ENCODE data around the gene CTBP2.

CTBP2 gene

DNA sequence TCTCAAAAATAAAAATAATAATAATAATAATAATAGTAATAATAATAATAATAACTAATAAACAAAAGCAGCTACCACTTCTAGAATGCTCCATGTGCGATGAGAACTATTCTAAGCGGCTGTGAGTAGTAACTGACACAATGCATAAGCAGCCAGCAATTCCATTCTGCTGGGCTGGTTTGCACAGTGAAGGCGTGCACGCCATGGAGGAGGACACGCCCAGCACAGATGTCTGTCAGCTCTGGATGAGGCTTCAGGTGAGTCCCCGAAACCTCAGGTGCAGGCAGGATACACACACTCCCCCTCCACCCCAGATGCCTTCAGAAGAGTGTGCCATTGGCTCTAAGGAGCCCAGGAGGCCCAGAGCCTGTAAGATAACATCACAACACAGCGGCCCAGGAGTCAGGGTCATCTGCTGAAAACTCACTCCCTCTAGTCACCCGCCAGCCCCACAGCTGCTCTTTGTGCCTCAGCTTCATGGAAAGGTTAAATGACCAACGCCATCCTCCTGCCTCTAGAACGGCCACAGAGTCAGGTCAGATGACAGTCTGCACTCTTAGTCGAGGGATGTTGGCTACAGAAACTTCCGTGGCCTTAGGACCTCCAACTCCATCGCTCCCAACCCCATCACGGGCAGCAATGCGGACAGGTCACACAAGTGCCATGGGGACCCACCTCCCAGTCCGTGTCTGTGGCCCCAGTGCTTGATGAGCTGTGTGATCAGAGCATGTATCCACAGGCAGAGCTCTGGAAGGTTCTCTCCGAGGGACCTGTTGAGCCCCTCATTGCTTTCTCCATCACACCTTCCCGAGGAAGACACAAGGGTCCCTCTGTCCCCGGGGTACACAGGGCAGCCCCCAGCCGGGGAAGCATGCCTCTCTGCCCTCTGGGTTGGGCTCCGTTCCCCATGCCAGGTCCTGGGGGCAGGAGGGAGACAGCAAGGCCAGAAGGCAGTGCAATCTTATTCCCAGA, 103.9 kb downstream of the CTBP2 start:
- no peak for TF ChIP-seq EZH2phosphoT487 (IDR thresholded peaks at IDR 0.05; ENCODE audit: borderline replicate concordance, low read length)
- TF ChIP-seq, protein P1, sequence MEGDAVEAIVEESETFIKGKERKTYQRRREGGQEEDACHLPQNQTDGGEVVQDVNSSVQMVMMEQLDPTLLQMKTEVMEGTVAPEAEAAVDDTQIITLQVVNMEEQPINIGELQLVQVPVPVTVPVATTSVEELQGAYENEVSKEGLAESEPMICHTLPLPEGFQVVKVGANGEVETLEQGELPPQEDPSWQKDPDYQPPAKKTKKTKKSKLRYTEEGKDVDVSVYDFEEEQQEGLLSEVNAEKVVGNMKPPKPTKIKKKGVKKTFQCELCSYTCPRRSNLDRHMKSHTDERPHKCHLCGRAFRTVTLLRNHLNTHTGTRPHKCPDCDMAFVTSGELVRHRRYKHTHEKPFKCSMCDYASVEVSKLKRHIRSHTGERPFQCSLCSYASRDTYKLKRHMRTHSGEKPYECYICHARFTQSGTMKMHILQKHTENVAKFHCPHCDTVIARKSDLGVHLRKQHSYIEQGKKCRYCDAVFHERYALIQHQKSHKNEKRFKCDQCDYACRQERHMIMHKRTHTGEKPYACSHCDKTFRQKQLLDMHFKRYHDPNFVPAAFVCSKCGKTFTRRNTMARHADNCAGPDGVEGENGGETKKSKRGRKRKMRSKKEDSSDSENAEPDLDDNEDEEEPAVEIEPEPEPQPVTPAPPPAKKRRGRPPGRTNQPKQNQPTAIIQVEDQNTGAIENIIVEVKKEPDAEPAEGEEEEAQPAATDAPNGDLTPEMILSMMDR (IDR thresholded peaks at IDR 0.05; ENCODE audit: low read depth, low read length, poor library complexity, severe bottlenecking): no peak
- H3K27me3 ChIP-seq (ENCODE audit: control insufficient read depth, low read length): no peaks in the 10 kb centered on the region
- peaks cover 6% of the 10 kb centered on the region; the same call in 1 of the 2 replicates for H4K20me1 ChIP-seq (ENCODE audit: control insufficient read depth, insufficient read depth, low read depth, low read length)
- H3K9me2 ChIP-seq (replicated peaks; ENCODE audit: control insufficient read depth, low read length): no peaks in the 10 kb centered on the region
- no peak overlapping the region for H3K4me3 ChIP-seq (ENCODE audit: low read length)
- H3K4me1 ChIP-seq (ENCODE audit: control insufficient read depth, low read length): peaks cover 40% of the 10 kb centered on the region
- peaks cover 11% of the 10 kb centered on the region; the same call in 1 of the 2 replicates for H3K79me2 ChIP-seq (ENCODE audit: control insufficient read depth, low read length)
- no peaks in the 10 kb centered on the region for H3K9me3 ChIP-seq (ENCODE audit: control insufficient read depth, insufficient read depth, low read length)
- H3K36me3 ChIP-seq (ENCODE audit: control insufficient read depth, low read length): no peaks in the 10 kb centered on the region
- 0 out of 2 replicates have a peak overlapping the region, but pooled peaks have one; percentile 41 for H3K4me2 ChIP-seq (ENCODE audit: low read length)
- H3F3A ChIP-seq (ENCODE audit: control insufficient read depth, insufficient read depth): no peaks in the 10 kb centered on the region
- no peak overlapping the region for H3K27ac ChIP-seq (ENCODE audit: low read depth, low read length)

DNA sequence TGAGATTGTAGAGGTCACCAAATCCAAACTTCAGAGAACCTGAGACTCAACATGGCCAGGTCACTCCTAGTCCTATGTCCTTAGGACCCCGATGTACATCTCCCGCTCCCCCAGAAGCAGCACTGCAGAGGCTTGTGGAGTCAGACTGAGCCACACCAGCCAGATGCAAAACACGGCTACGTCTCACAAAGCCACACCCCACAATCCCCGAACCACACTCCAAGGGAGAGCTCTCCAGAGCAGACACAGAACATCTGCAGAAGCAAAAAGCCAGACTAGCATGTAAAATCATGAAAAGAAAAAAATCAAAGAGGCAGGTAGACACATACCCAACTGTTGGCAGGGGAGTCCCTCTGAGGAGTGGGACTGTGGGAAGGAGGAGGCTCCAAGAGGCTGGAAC, 104.9 kb downstream of the CTBP2 start:
- peaks cover under 1% of the 10 kb centered on the region; the same call in 1 of the 2 replicates for H3K79me2 ChIP-seq (ENCODE audit: control insufficient read depth, low read length)
- peaks cover 34% of the 10 kb centered on the region for H3K4me1 ChIP-seq (ENCODE audit: control insufficient read depth, low read length)
- TF ChIP-seq, protein P1 (IDR thresholded peaks at IDR 0.05; ENCODE audit: low read depth, low read length, poor library complexity, severe bottlenecking): no peak
- no peak for TF ChIP-seq EZH2phosphoT487 (IDR thresholded peaks at IDR 0.05; ENCODE audit: borderline replicate concordance, low read length)

GRCh38 chr10:125054669-125055268, 105.6 kb downstream of the CTBP2 start:
- no peaks in the 10 kb centered on the region for H3K9me2 ChIP-seq (replicated peaks; ENCODE audit: control insufficient read depth, low read length)
- no peaks in the 10 kb centered on the region for H3F3A ChIP-seq (ENCODE audit: control insufficient read depth, insufficient read depth)
- 0 out of 2 replicates have a peak, but pooled peaks cover 3% of the 10 kb centered on the region for H4K20me1 ChIP-seq (ENCODE audit: control insufficient read depth, insufficient read depth, low read depth, low read length)
- TF ChIP-seq EZH2phosphoT487 (IDR thresholded peaks at IDR 0.05; ENCODE audit: borderline replicate concordance, low read length): no peak
- TF ChIP-seq, protein P1 (IDR thresholded peaks at IDR 0.05; ENCODE audit: low read depth, low read length, poor library complexity, severe bottlenecking): no peak
- no peaks in the 10 kb centered on the region for H3K27me3 ChIP-seq (ENCODE audit: control insufficient read depth, low read length)
- no peak overlapping the region for H3K27ac ChIP-seq (ENCODE audit: low read depth, low read length)
- peaks cover 34% of the 10 kb centered on the region for H3K4me1 ChIP-seq (ENCODE audit: control insufficient read depth, low read length)
- H3K9me3 ChIP-seq (ENCODE audit: control insufficient read depth, insufficient read depth, low read length): no peaks in the 10 kb centered on the region
- no peak overlapping the region for H3K4me3 ChIP-seq (ENCODE audit: low read length)
- no peak overlapping the region for H3K4me2 ChIP-seq (ENCODE audit: low read length)
- no peaks in the 10 kb centered on the region for H3K36me3 ChIP-seq (ENCODE audit: control insufficient read depth, low read length)
- H3K79me2 ChIP-seq (ENCODE audit: control insufficient read depth, low read length): no peaks in the 10 kb centered on the region

More for the DNA sequence above, 104.9 kb downstream of the CTBP2 start:
- no peak overlapping the region for H3K4me3 ChIP-seq (ENCODE audit: low read length)
- no peaks in the 10 kb centered on the region for H3K9me2 ChIP-seq (replicated peaks; ENCODE audit: control insufficient read depth, low read length)
- H3K27me3 ChIP-seq (ENCODE audit: control insufficient read depth, low read length): no peaks in the 10 kb centered on the region
- H3K36me3 ChIP-seq (ENCODE audit: control insufficient read depth, low read length): no peaks in the 10 kb centered on the region
- H3K4me2 ChIP-seq (ENCODE audit: low read length): no peak overlapping the region
- H3K9me3 ChIP-seq (ENCODE audit: control insufficient read depth, insufficient read depth, low read length): no peaks in the 10 kb centered on the region
- H4K20me1 ChIP-seq (ENCODE audit: control insufficient read depth, insufficient read depth, low read depth, low read length): 0 out of 2 replicates have a peak, but pooled peaks cover 3% of the 10 kb centered on the region
- no peaks in the 10 kb centered on the region for H3F3A ChIP-seq (ENCODE audit: control insufficient read depth, insufficient read depth)
- H3K27ac ChIP-seq (ENCODE audit: low read depth, low read length): no peak overlapping the region
